Inflammatory macrophage treated with lipopolysaccharide for 1 hour (primary cell): Measurements from ENCODE around the gene THRB.

Source experiments
- DNase-seq, 2 donors: peaks; one replicate each; pipeline ENCODE4 v3.0.0-alpha.2; 2020 to 2022

THRB gene

DNA sequence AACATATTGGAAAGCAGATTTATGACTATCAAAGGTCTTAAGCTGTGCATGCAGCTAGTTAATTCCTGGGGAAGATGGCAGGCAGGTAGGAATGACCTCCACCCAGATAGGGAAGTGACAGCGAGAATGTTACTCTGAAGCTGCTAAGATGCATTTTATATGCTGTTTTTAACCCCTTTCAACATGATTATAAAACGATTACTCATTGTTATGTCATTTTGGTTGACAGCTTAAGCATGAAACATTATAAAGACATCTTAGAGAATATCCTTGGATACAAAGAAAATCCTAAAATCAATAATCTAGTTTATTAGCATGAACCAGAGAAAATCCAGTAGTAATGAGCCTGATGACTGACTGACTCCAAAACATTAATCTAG is 329.1 kb downstream of the THRB start:
- DNase-seq = no peak

DNA sequence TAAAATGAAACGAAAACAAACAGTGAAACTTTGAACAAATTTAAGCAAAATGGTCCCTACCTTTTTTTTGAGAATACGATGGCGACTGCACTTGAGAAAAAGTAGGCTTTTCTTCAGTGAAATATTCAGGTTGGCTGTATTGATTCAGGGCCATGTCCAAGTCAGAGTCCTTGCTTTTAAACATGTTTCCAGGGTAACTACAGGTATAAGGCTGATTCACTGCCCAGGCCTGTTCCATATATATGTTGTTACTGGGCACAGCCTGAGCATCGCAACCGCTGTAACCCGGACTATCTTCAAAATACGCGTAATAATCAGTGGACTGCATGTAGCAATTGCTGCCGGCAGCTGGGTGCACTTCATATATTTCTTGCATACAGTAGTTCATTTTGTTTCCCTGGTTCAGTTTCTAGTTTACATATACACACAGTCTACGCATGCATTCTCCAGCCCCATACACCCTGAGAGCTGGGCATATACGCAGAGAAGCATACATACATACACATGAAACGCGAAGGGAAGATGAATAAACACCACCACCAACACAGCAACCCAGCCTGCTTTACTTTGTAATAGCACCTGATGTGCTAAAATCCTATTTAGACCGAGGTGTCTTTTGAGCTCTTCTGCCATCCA is 329.6 kb downstream of the THRB start:
- no peak for DNase-seq

DNA sequence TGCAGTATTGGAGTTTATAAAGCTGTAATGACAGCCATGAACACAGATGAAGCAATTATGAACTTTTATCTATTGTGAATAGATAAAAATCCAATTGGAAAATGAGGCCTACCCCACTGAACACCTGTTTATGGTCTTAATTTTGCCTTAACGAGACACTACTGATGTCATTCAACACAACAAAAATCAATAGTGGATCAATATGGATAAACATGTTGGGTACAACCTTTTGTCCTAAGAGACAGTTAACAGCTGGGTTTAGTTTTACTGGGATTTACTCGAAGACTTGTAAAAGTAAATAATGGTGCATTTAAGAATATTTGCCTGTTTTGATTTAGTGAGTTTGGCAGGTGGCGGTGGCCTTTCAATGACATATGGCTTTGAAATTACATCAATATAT is 331.7 kb downstream of the THRB start:
- no peak for DNase-seq

DNA sequence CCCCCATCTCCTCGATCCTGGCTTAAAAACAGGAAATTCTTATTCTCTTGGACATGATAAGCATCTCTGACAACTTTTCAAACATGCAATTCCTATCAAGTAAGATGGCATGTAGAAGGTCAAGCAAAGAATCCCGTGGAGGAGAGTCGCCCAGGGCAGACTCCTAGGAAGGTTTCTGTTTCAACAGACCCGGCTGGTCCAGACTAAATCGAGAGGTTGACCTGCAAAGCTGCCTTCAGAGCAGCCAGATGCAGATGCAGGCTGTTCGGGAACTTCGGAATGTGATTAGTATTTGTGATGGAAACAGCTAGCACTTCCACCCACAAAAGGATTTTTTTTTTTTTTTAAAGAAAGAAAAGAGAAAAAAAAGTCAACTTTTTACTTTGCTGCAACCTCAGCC is 332.8 kb downstream of the THRB start:
- DNase-seq = no peak

DNA sequence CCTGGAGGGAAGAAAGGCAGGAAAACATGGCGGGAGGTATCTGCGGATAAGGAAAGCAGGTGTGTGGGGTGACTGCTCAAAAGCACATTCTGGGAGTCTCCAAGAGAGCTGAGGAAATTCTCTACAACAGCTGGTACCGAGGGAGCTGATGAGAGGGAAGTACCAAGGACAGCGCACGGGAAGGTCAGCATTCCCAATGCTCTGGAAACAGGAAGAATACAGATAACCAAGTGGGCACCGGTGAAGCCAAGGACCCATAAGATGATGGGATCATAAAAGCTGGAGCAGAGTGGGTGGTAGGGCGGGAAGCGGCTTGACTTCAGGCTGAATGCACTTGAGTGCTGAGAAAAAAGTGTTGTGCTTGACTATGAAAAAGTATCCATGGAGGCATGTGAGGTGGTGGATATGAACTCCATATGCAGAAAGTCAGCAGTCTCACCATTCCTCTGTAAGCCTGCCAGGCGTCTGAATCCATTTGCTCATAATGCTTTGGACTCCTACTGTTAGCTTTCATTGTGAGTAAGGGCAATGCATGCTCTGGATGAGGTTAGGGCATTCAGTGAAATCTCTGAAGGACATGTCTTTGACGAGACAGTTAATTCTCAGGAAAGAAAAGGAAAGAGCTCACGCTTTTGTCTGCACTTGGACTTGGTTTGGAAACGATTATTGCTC is 334.1 kb downstream of the THRB start:
- DNase-seq = no peak

DNA sequence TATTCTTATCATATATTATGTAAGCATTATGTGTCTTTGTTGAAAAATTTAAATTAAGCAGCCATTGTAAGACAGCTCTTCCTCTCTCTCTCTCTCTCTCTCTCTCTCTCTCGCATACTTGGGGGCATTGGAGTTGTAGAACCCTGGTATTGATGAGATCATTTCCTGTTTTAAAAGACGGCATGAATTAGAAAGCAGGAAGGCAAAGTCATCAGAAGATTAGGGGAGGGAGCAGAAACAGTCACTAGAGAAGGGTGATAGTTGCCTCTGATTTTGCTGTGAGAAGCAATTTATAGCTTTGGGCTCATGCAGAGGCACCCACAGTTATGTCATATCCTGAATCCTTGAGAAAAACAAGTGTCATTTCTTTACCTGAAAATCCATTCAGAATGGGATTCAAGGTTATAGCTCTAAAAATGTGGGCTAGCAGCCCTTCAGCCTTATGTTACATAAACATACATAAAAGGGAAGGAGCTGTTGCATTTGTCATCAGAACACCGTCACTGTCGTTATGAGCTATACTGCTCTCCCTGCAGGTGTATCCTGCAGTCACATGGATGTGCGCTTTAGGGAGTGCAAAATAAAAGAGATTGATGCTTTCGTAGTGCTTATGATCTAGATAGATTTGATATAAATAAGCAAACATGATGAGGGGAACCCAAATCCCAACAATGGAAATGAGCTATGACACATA is 335.7 kb downstream of the THRB start:
- DNase-seq = no peak

DNA sequence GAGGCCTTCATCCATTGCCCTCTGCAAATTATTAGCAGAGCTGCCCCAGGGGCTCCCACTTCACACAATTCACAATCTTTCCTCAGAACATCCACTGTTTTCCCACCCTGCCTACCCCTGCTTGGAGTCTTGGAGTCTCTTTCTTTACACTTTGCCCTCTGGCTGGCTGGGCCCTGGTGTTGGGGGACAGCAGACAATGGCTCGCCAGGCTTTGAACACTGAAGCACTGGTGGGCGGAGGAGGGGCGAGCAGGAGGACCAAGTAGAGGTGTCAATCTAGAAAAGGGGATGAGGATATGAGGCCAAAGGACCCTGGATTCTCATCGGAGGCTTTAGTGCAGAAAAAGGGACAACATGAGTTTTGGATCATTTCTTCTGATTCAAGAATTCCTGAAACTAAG is 337.5 kb downstream of the THRB start:
- DNase-seq = no peak

DNA sequence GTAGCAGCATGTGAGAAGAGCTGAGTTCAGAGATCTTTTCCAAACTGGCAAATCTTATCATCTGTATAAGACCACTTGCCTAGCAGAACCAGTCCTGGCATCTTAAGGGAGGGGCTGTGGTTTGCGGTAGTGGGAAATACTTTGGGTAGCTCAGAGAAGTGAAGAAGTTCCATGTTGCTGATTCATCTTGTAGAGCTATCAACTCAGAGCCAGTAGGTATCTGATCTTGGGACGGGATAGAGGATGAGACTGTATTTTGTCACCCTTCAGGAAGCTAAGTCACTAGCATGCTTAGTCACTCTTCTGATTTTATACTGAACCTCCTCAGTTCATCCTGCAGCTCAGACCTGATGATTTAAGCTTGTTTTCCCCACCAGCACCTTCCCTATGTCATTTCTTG is 338.2 kb downstream of the THRB start:
- no peak for DNase-seq

DNA sequence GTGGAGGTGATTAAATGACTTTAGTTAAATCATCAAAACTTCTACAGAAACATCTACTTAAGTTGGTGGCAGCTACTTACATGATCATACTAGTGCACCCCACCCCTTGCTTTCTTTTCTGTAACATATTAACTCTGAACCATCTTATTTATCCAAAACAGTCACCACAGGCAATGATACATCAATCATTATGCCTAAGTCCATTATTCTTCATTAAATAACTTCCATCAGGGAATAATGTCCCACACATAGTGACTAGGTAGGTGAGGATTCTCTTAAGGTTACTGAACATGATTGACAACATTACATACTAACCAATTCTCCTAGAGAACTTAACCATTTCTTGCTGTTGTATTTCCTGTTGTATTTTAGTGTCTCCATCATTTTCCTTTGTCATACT is 339.4 kb downstream of the THRB start:
- no peak for DNase-seq

DNA sequence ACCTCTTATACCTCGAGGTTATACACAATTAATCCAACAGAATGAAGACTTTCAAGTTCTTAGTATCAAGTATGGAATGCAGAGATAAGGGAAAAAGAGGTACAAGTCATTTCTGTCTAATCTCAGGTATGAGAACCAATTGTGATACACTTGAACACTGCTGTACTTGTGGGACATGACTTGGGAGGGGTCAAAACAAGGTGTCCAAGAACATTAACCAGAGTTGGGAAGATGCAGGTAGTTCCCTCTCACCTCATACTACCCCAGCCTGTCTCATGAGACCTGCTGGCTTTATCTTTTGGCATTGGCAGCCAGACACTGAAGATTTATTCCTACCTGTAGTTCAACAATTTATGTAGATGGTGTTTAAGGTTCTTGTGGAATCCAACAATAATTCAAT is 339.9 kb downstream of the THRB start:
- no peak for DNase-seq

DNA sequence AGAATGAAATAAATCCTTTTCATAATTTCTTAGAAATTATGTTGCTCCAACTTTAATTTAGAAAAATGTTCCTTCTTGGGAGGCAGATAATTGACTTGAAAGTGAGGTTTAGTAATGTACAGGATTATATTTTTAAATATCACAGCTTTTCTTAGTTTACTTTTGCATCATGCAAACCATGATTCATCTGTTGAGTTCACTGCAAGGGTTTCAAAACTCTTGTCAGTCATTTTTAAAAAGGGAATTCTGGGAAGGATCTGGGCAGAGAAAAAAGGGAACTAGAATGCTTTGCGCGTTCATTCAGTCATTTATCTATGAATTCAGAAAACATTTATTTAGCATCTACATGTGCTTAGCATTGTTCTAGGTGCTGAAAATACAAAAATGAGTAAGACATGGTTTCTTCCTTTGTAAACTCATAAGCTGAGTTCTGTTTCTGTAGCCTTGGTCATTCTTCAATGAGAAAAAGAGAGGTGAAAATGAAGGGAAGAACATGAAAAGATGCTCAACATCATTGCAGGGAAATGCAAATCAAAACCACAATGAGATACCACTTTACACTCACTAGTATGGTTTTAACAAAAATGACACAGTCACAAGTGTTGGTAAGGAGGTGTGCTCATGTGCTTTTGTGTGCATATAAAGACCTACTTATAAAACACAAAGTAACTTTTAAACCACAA is 340.5 kb downstream of the THRB start:
- DNase-seq = peak; percentile 33 to 39

DNA sequence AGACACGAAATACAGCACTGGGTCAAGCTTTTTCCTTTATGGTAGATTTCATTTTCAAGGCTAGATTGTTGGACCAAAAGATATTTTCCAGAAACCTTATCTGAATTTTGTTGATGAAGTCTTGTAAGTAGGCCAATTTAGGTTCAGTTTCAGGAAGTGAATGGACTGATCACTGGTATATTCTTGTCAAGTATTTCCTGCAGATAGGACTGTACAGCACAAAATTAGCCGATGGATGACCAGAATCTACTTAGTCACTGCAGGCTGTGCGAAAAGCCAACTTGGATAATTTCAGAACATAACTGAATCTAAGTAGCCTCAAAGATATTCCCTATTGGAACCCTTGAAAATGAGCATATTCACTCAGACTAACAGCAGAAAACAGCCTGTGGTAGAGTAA is 343.1 kb downstream of the THRB start:
- no peak for DNase-seq

DNA sequence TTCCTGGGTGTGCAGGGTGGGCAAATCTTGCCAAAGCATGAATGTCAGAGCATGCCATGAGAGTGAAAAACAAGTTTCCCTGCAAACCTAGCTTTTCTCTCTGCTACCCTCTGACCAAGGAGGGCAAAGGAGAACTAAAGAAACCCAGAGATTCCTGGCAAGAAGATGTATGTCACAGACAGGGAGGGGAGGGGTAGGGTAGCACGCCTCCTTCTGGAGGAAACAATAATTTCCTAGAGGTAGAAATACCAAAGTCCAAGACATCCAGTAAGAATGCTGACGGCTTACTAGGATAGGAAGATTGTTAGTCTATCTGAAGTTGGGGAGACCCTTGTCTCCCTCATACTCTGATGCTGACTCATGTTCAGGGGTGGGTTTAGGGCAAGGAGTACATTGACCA is 345.6 kb downstream of the THRB start:
- DNase-seq = no peak

DNA sequence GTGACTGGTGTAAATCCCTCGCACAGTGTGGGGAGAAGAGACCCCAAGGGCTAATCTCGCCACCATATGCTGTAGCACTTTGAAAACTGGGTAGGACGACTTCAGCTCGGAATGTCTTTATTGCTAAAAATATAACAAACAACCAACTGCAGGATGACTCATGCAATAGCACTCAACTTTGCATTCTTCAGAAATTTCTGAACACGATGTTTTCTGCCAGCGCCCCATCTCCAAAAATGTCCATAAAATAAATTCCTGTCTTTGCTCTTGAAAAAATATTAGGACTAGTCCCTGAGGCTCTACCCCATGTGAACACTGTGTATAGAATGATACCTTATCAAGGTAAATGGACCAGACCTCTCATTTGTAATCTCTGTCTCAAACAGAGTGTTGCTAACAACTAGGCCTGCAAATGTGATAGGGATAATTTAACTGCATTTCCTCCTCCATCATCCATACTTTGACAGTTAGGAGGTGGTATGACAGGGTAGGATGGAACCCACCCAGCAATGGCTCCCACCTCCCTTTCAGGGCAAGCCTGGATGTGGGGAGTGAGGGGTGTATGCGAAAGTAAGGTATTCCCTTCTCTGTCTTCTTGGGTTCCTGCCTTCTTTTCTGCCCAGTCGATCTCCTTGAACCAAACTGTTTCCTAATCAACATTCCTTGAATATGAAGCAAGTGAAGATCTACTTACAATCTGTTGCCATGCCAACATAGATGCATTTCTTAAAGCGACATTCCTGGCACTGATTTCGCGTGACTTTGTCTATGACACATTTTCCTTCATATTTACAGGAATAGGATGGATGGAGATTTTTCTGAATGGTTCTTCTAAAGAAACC is 348.4 kb downstream of the THRB start:
- DNase-seq = no peak

DNA sequence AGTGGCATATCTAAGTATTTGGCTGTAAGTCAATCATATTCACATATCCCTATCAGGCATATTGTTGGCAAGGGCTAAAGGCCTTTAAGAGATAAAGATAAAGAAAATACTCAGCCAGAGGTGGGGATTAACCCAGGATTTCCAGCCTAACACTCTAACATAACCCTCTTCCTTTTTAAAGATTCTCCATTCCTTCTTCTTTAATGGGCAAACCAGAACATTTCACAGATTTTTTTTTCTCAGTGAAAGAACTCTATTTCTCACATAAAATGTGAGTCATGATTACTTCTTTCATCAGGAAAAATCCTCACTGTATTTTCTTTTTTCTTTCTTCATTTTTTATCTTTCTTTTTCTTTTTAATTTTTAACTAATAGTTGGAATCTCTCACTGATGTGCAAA is 349.2 kb downstream of the THRB start:
- no peak for DNase-seq

DNA sequence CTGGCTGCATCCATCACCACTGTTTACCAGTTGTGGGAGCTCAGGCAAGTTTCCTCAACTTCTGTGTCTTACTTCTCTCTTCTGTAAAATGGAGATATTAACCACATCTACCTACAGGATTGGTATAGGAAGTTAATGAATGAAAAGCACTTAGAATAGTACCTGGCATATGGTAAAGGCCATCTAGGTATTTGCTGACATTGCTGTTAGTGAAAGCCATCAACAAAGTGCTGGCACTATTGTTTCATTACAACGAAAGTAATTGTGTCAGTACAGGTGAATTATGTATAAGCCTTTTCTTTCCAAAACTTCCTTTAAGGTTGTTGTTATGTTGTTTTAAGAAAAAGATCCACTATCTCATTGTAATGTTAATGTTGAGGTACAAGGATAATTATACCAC is 352.5 kb downstream of the THRB start:
- DNase-seq = no peak

DNA sequence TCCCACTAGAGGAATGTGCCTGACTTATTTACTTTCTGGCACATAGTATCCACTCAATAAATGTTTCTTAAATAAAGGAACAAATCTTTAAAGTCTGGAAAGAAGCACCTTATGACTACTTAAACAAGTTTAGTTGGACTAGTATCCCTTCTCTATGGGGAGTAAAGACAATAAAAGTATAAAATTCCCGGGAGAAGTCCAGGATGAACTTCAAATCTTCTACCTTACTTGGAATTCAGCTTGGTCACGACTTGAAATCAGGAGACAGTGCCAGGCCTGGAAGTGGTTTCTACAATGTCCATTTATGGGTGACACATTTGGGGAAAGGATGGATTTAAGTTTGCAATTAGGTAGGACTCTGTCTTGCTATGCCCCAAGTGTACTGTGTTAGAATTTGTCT is 353.1 kb downstream of the THRB start:
- DNase-seq = no peak

DNA sequence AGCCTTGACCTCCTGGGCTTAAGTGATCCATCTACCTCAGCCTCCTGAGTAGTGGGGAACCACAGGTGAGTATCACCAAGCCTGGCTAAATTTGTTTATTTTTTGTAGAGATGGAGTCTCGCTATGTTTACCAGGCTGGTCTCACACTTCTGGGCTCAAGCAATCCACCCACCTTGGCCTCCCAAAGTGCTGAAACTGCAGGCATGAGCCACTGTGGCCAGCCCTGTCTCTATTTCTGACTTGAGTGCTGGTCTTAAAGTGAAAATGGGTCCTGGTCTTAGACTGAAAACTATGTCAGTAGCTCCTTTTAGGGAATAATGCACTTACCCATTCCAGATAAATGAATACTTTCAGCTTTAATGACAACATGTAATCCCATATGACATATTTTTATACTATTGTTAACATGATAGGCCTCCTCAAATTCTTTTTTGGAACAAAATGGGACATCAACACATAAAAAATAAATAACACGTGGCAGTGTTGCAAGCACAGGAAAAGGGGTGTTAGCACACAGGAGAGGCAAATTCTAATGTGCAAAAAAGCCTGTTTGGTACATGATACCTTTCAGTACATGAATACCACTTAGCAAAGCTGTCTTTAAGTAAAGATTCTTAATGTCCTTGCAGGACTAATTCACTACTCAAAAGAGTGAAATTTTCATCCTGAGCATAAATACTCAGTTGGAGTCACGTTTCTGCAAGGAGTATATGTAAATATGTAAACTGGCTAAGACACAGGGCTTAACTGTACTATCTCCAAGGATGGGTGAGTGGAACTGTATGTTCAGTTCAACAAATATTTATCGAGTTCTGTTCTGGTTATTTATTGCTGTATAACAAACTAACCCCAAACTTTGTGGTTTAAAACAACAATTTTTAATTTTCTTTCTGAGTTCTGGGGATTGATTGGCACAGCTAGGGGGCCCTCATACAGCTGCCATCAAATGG is 354.9 kb downstream of the THRB start:
- DNase-seq = no peak

DNA sequence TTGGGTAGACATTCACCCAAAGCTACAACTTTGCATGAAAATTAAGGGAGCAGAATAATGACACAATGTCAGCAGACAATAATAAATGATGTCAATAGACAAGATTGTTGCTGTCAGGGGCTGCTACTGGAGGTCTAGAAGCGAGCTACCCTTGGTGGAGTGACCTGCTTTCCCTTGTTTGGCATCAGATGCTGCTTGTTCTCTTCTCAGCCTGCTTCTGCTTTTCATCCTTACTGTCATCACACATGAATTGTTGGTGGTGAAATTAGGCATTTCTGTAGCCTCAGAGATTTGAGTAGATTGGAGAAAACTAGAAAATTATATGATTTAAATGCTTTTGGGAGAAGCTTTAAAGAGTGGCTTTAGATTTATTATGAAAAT is 355.8 kb downstream of the THRB start:
- DNase-seq = no peak

DNA sequence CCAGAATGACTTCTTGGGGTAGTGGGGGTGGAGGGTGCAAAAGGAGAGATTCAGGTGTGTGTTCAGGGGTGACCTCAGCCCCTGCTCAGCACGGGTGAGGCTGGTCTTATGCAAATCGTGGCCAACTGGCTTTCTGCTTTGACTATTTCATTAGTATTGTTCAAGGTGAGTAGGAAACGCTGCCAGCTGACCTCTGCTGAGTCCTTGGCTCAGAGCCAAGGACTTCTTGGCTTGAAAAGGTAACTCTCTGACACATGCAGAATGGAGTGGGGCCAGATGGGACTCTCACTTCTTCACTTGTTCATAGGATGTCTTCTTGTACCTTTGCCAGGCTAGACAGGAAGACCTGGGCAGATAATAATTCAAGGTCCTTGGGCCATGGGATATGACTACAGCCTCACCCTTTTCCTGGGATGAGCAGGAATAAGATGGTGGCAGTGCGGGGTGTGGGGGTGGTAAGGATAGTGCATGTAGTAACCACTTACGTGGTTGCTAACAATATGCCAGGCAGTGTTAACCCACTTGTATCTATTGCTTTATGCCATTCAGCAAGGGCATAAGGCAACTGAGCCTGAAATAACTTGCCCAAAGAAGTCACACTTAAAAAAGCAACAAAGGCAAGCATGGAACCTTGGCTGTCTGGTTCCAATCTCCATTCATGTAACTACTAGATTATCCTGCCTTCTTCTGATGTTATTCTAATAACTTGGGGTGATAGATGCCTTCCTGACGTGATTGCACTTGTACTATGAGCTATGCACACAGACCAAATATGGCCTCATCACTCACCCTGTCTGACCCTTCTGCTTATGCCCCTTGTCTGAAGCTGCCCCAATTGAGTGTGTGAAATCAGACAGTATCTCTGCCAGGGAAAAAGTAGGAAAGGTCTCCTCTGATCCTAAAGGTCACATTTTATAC is 356.4 kb downstream of the THRB start:
- no peak for DNase-seq

DNA sequence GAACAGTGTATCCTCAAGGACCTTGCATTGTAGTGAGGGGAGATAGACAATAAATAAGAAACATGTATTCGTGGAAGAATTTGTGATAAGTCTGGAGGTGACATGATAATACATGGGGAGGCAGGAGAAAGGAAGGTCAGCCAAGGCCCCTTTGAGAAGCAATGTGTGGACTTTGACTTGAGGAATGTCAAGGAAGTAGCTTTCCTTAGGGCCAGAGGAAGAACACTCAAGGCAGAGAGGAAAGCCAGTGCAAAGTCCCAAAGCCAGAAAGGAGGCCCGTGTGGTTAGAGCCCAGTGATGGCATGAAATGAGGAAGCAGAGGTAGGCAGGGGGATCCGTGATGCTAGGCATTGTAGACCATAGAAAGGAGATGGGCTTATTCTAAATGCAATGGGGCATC is 357.3 kb downstream of the THRB start:
- no peak for DNase-seq
